Measurements from ENCODE around the gene DCTN3. TPM values are rescaled to one million over a fixed set of nuclear protein-coding genes. Genes with fewer than 3 reads are reported as not detected.

DCTN3 gene
- total RNA-seq, 2 experiments from 2014 or later: 81.5 to 84.4 TPM

DNA sequence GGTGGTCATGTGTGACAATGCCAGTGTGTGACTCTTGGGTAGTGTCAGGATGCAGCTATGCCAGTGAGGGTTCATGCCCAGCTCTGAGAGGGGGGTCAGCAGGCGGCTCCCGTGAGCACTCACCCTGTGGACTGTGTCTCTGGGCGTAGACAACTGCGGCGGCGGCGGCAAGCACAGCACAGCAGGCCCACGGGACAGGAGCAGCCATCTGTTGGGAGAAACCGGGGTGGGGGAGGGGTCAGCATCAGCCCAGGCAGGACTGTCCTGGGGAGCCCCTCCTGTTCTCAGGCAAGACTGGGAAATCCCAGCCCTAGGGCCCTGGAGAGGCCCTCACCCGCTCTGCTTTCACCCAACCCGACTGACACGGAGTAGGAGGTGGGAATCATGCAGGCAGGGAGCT lies 51.5 kb downstream of the DCTN3 start:
- intact Hi-C loops (cut with DNase I, micrococcal nuclease): no loop called here
- Mint-ChIP-seq H3K4me3 (no peak overlapping the region), H3K9me3 (no peaks in the 10 kb centered on the region), H3K36me3 (ENCODE audit: low read depth) (no peaks in the 10 kb centered on the region), H3K27me3 (peaks cover 70% of the 10 kb centered on the region), H3K27ac (no peak overlapping the region), H3K4me1 (ENCODE audit: low read depth) (no peaks in the 10 kb centered on the region)
- H3K27ac ChIP-seq (ENCODE audit: low read depth in 1 of 2, low read length in 2 of 2): no peak overlapping the region
- no peak for DNase-seq
- no peak overlapping the region for H3K4me3 ChIP-seq (ENCODE audit: low read length)
- no peak for ATAC-seq (ENCODE audit: poor library complexity)
- TF ChIP-seq, protein P1, sequence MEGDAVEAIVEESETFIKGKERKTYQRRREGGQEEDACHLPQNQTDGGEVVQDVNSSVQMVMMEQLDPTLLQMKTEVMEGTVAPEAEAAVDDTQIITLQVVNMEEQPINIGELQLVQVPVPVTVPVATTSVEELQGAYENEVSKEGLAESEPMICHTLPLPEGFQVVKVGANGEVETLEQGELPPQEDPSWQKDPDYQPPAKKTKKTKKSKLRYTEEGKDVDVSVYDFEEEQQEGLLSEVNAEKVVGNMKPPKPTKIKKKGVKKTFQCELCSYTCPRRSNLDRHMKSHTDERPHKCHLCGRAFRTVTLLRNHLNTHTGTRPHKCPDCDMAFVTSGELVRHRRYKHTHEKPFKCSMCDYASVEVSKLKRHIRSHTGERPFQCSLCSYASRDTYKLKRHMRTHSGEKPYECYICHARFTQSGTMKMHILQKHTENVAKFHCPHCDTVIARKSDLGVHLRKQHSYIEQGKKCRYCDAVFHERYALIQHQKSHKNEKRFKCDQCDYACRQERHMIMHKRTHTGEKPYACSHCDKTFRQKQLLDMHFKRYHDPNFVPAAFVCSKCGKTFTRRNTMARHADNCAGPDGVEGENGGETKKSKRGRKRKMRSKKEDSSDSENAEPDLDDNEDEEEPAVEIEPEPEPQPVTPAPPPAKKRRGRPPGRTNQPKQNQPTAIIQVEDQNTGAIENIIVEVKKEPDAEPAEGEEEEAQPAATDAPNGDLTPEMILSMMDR (IDR thresholded peaks at IDR 0.05): no peak
- H3K9me3 ChIP-seq (ENCODE audit: control insufficient read depth in 1 of 2, insufficient read depth in 1 of 2, low read length in 2 of 2): no peaks in the 10 kb centered on the region
- peaks cover 3 to 10% of the 10 kb centered on the region in 2 experiments for H3K27me3 ChIP-seq (ENCODE audit: control insufficient read depth in 1 of 2, insufficient read depth in 2 of 2, low read length in 2 of 2)
- ChIA-PET POLR2A (no interaction called here), CTCF (no interaction called here)
- H3K36me3 ChIP-seq (ENCODE audit: insufficient read depth, low read length): no peaks in the 10 kb centered on the region
- no peaks in the 10 kb centered on the region for H3K4me1 ChIP-seq (ENCODE audit: insufficient read depth, low read length)

DNA sequence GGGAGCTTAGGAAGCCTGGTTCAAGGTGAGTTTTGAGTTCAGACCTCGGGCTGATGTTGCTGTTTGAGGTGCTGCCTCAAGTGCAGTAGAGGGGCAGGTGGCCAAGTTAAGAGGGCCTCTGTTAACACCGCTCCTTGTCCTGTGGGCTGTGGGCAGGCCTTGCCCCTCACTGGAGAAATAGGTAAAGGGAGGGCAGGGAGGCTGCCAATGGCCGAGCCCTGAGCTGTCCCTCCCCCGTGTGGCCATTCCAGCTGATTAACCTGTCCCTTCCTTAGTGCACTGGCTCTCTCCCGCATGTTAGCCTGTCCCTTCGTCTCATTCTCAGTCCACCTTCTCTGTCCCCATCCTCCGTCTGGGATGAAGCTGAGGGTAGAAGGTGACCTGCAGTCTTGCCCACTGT lies 52.2 kb downstream of the DCTN3 start:
- intact Hi-C loops (cut with DNase I, micrococcal nuclease): no loop called here
- no peaks in the 10 kb centered on the region for H3K9me3 Mint-ChIP-seq
- no peaks in the 10 kb centered on the region for H3K36me3 Mint-ChIP-seq (ENCODE audit: low read depth)

DNA sequence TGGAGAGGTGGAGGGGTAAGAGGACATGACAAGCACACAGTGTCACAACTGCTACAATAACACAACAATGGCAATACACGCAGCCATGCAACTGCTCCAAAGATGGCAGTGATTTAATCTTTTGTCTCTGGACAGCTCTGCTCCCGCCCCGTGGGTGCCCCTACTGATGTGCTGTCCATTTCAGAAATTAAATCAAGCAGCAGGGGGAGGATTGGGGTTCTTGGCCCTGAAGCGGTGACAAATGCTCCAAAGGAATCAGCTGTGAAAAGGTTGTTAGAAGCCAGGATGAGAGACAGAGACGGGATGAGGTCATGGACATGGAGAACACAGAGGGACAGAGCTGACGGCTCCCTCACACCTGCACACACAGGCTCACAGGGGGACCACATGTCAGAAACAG lies 53.3 kb downstream of the DCTN3 start:
- H3K4me1 Mint-ChIP-seq (ENCODE audit: low read depth): no peaks in the 10 kb centered on the region
- no peak for DNase-seq
- no peak overlapping the region for H3K4me3 Mint-ChIP-seq
- peaks cover 3 to 8% of the 10 kb centered on the region in 2 experiments for H3K27me3 ChIP-seq (ENCODE audit: control insufficient read depth in 1 of 2, insufficient read depth in 2 of 2, low read length in 2 of 2)
- no peaks in the 10 kb centered on the region for H3K36me3 Mint-ChIP-seq (ENCODE audit: low read depth)
- no peaks in the 10 kb centered on the region for H3K36me3 ChIP-seq (ENCODE audit: insufficient read depth, low read length)
- H3K9me3 Mint-ChIP-seq: no peaks in the 10 kb centered on the region
- TF ChIP-seq, protein P1 (IDR thresholded peaks at IDR 0.05): no peak
- H3K27ac Mint-ChIP-seq: no peak overlapping the region
- H3K4me1 ChIP-seq (ENCODE audit: insufficient read depth, low read length): no peaks in the 10 kb centered on the region
- H3K27me3 Mint-ChIP-seq: peaks cover 69% of the 10 kb centered on the region
- no peak for ATAC-seq (ENCODE audit: poor library complexity)
- no peak overlapping the region for H3K4me3 ChIP-seq (ENCODE audit: low read length)
- peaks cover 0 to 3% of the 10 kb centered on the region in 2 experiments for H3K9me3 ChIP-seq (ENCODE audit: control insufficient read depth in 1 of 2, insufficient read depth in 1 of 2, low read length in 2 of 2)
- ChIA-PET CTCF (no interaction called here), POLR2A (no interaction called here)
- no peak overlapping the region for H3K27ac ChIP-seq (ENCODE audit: low read depth in 1 of 2, low read length in 2 of 2)
- intact Hi-C loops (cut with DNase I, micrococcal nuclease): no loop called here

More for the DNA sequence above, 52.2 kb downstream of the DCTN3 start:
- Mint-ChIP-seq H3K27ac (no peak overlapping the region), H3K4me3 (no peak overlapping the region), H3K27me3 (peaks cover 70% of the 10 kb centered on the region), H3K4me1 (ENCODE audit: low read depth) (no peaks in the 10 kb centered on the region)
- peaks cover 3 to 8% of the 10 kb centered on the region in 2 experiments for H3K27me3 ChIP-seq (ENCODE audit: control insufficient read depth in 1 of 2, insufficient read depth in 2 of 2, low read length in 2 of 2)
- TF ChIP-seq, protein P1 (IDR thresholded peaks at IDR 0.05): no peak
- no peak for DNase-seq
- no peak overlapping the region for H3K27ac ChIP-seq (ENCODE audit: low read depth in 1 of 2, low read length in 2 of 2)
- no peaks in the 10 kb centered on the region for H3K36me3 ChIP-seq (ENCODE audit: insufficient read depth, low read length)
- H3K4me3 ChIP-seq (ENCODE audit: low read length): no peak overlapping the region
- no peak for ATAC-seq (ENCODE audit: poor library complexity)
- POLR2A ChIA-PET: no interaction called here
- no peaks in the 10 kb centered on the region for H3K9me3 ChIP-seq (ENCODE audit: control insufficient read depth in 1 of 2, insufficient read depth in 1 of 2, low read length in 2 of 2)
- CTCF ChIA-PET: no interaction called here
- H3K4me1 ChIP-seq (ENCODE audit: insufficient read depth, low read length): no peaks in the 10 kb centered on the region

Measured in CD4-positive, alpha-beta T cell (primary cell).